GM18909 (cell line): ENCODE results near the gene ZNF217.
"Not testable (repeated sequence)": the region's sequence is repeated elsewhere in the genome, so short reads cannot be mapped to it uniquely, and the experiment has no call there.

Experiments used
- ATAC-seq: cut with Tn5 transposase; IDR thresholded peaks from one replicate; pipeline ENCODE4 v1.9.1; 2021; ENCODE audit warnings: mild to moderate bottlenecking; ENCODE audit not compliant: unreplicated experiment, poor library complexity

Gene ZNF217

GRCh38 chr20:53585004-53585569 lies 8.6 kb downstream of the ZNF217 start:
- ATAC-seq: not testable (repeated sequence)

- not testable (repeated sequence) for ATAC-seq
Measured at GRCh38 chr20:53584550-53584913, 9.1 kb downstream of the ZNF217 start.

GRCh38 chr20:53583660-53584549 lies 9.7 kb downstream of the ZNF217 start:
- ATAC-seq: not testable (repeated sequence)

- ATAC-seq: no peak
Measured at GRCh38 chr20:53582574-53583351, 10.9 kb downstream of the ZNF217 start.

- ATAC-seq: no peak
Measured at GRCh38 chr20:53582251-53582570, 11.4 kb downstream of the ZNF217 start.

- no peak for ATAC-seq
Measured at GRCh38 chr20:53581444-53582250, 12.0 kb downstream of the ZNF217 start.

GRCh38 chr20:53580376-53581111 lies 13.1 kb downstream of the ZNF217 start:
- ATAC-seq: no peak

- ATAC-seq: no peak
Measured at GRCh38 chr20:53579581-53580375, 13.9 kb downstream of the ZNF217 start.

GRCh38 chr20:53579266-53579580 lies 14.4 kb downstream of the ZNF217 start:
- ATAC-seq: no peak

GRCh38 chr20:53578492-53579222 lies 15.0 kb downstream of the ZNF217 start:
- ATAC-seq: peak; percentile 57

GRCh38 chr20:53576586-53577318 lies 16.9 kb downstream of the ZNF217 start:
- ATAC-seq: no peak

GRCh38 chr20:53576195-53576580 lies 17.5 kb downstream of the ZNF217 start:
- no peak for ATAC-seq

- ATAC-seq: no peak
Measured at GRCh38 chr20:53575481-53576194, 18.0 kb downstream of the ZNF217 start.

GRCh38 chr20:53574819-53575218 lies 18.8 kb downstream of the ZNF217 start:
- no peak for ATAC-seq

- no peak for ATAC-seq
Measured at GRCh38 chr20:53574259-53574789, 19.3 kb downstream of the ZNF217 start.

- no peak for ATAC-seq
Measured at GRCh38 chr20:53571555-53572286, 21.9 kb downstream of the ZNF217 start.
